GM21786 (cell line): ENCODE results near the gene EHMT1.
"Not testable (repeated sequence)": the region's sequence is repeated elsewhere in the genome, so short reads cannot be mapped to it uniquely, and the experiment has no call there.

Experiments used
- ATAC-seq: cut with Tn5 transposase; IDR thresholded peaks from one replicate; pipeline ENCODE4 v1.9.1; 2021; ENCODE audit not compliant: unreplicated experiment

The EHMT1 gene

GRCh38 chr9:137590469-137591383 is 28.1 kb upstream of the EHMT1 start, which contains the start of gene ZMYND19:
Gene ZMYND19, minus strand, starts transcription at chr9:137590512. Its CDS starts 249 bp downstream, at chr9:137590263.
- peak; percentile 84 for ATAC-seq

GRCh38 chr9:137592767-137593166 is 26.0 kb upstream of the EHMT1 start:
- ATAC-seq = no peak

- ATAC-seq = no peak
Observed at GRCh38 chr9:137593176-137593575, 25.6 kb upstream of the EHMT1 start.

GRCh38 chr9:137596577-137596976 is 22.2 kb upstream of the EHMT1 start:
- ATAC-seq = not testable (repeated sequence)

- ATAC-seq = no peak
Observed at GRCh38 chr9:137598943-137599342, 19.9 kb upstream of the EHMT1 start.

- no peak for ATAC-seq
Observed at GRCh38 chr9:137602661-137603060, 16.1 kb upstream of the EHMT1 start.

- no peak for ATAC-seq
Observed at GRCh38 chr9:137603879-137604278, 14.9 kb upstream of the EHMT1 start.

- no peak for ATAC-seq
Observed at GRCh38 chr9:137604345-137605086, 14.3 kb upstream of the EHMT1 start.

- peak; percentile 75 for ATAC-seq
Observed at GRCh38 chr9:137605121-137606004, 13.4 kb upstream of the EHMT1 start, which contains the start of gene ARRDC1. Gene ARRDC1, plus strand, starts transcription at chr9:137605686. Its CDS starts 32 bp downstream, at chr9:137605718.

- ATAC-seq = peak; percentile 11
Observed at GRCh38 chr9:137606005-137606621, 12.7 kb upstream of the EHMT1 start.

GRCh38 chr9:137606734-137607138 is 12.1 kb upstream of the EHMT1 start:
- ATAC-seq = no peak

- no peak for ATAC-seq
Observed at GRCh38 chr9:137607141-137607857, 11.5 kb upstream of the EHMT1 start.

GRCh38 chr9:137610944-137611343 is 7.9 kb upstream of the EHMT1 start:
- ATAC-seq = no peak

- ATAC-seq = no peak
Observed at GRCh38 chr9:137611623-137612609, 6.9 kb upstream of the EHMT1 start.

GRCh38 chr9:137612741-137613142 is 6.1 kb upstream of the EHMT1 start:
- no peak for ATAC-seq

GRCh38 chr9:137613259-137613658 is 5.5 kb upstream of the EHMT1 start:
- no peak for ATAC-seq

GRCh38 chr9:137613738-137614523 is 4.9 kb upstream of the EHMT1 start:
- no peak for ATAC-seq
